Astrocyte (in vitro differentiated cells and primary cell): Measurements from ENCODE around the gene MKRN2.

Experiments used
- CTCF ChIP-seq: IDR thresholded peaks from 2 replicates; pipeline ENCODE4 v1.5.1; 2011; ENCODE audit warnings: low read depth, mild to moderate bottlenecking, inconsistent platforms, low read length, moderate library complexity; ENCODE audit not compliant: insufficient read depth
- EZH2 ChIP-seq: IDR thresholded peaks from 2 replicates; pipeline ENCODE4 v1.6.1; 2012; ENCODE audit warnings: mild to moderate bottlenecking, low read length, inconsistent platforms; ENCODE audit not compliant: insufficient read depth

GRCh38 chr3:12585181-12585580, 28.3 kb downstream of the MKRN2 start:
- TF ChIP-seq CTCF (no peak), EZH2 (no peak)
